Endothelial cell of umbilical vein (primary cell): Measurements from ENCODE around the gene PPP1CB. TPM values are rescaled to one million over a fixed set of nuclear protein-coding genes. Genes with fewer than 3 reads are reported as not detected.
A peak's percentile ranks its signal among the peaks of the same experiment; 100 is the strongest.

Experiments used
- BruUV-seq: library from RNA; stranded (reverse); fragments of 400-500 nt; replicated peaks from 2 replicates; lab custom pipeline; 2021; lab: Mats Ljungman, UMichigan
- CTCF ChIA-PET: fragments of 300-600, 350-600 bp; sonication (Branson Sonifier 250); formaldehyde crosslinking; loops from one replicate; lab custom pipeline; 2021; ENCODE audit warnings: antibody characterized with exemption, inconsistent platforms; lab: Charles Lee
- POLR2A ChIA-PET: fragments of 300-600, 350-600 bp; sonication (Branson Sonifier 250); formaldehyde crosslinking; loops from one replicate; lab custom pipeline; 2021; ENCODE audit warnings: antibody characterized with exemption, inconsistent platforms; lab: Charles Lee
- DNase-seq: peaks from one replicate; pipeline ENCODE4 v3.0.0-alpha.2; 2011; ENCODE audit warnings: low read depth, low spot score
- FAIRE-seq: peaks from 2 replicates; lab custom pipeline; 2011; peaks lifted over from hg19 to GRCh38; lab: Jason Lieb, UNC
- H2AFZ ChIP-seq: 2 replicates; pipeline ENCODE4 v1.6.0; 2012; ENCODE audit warnings: low read depth, low read length, control low read depth, inconsistent platforms
- H3K27ac ChIP-seq: 2 replicates; pipeline ENCODE4 v1.5.1; 2011; ENCODE audit warnings: low read depth, mild to moderate bottlenecking, control low read depth, low read length, moderate library complexity; ENCODE audit not compliant: insufficient read depth
- H3K27me3 ChIP-seq, 2 experiments: 2 replicates each; pipeline versions ENCODE4 v1.6.0 to v1.6.1; 2011; ENCODE audit warnings: low read length in 2 of 2, mixed read lengths in 1 of 2; ENCODE audit not compliant: control insufficient read depth in 2 of 2, insufficient read depth in 2 of 2
- H3K36me3 ChIP-seq, 2 experiments: 2 replicates in 1 of 2; 3 replicates in 1 of 2; pipeline ENCODE4 v1.5.1; 2011; ENCODE audit warnings: low read length in 2 of 2, mild to moderate bottlenecking in 1 of 2, moderate library complexity in 1 of 2; ENCODE audit not compliant: control insufficient read depth in 2 of 2, insufficient read depth in 2 of 2; ENCODE audit errors: extremely low read depth in 1 of 2
- H3K4me1 ChIP-seq: 3 replicates; pipeline ENCODE4 v1.5.1; 2011; ENCODE audit warnings: mild to moderate bottlenecking, low read length; ENCODE audit not compliant: control insufficient read depth, insufficient read depth; ENCODE audit errors: extremely low read depth
- H3K4me2 ChIP-seq: 2 replicates; pipeline ENCODE4 v1.6.1; 2011; ENCODE audit warnings: low read length, control low read depth, mixed read lengths; ENCODE audit not compliant: insufficient read depth
- H3K4me3 ChIP-seq, 3 experiments: fragments of 200-600 bp in 1 of 3; sonication (generic), shearing (Covaris generic) in 1 of 3; replicated peaks in 1 of 3; 2 replicates each; pipeline ENCODE4 v1.5.1; 2011 to 2016; ENCODE audit warnings: control low read depth in 3 of 3, low read length in 3 of 3, mild to moderate bottlenecking in 2 of 3, inconsistent platforms in 1 of 3, low read depth in 1 of 3, moderate library complexity in 1 of 3; ENCODE audit not compliant: insufficient read depth in 1 of 3
- H3K79me2 ChIP-seq: 2 replicates; pipeline ENCODE4 v1.6.0; 2012; ENCODE audit warnings: low read length, inconsistent platforms; ENCODE audit not compliant: control insufficient read depth, insufficient read depth
- H3K9ac ChIP-seq: replicated peaks from 2 replicates; pipeline ENCODE3; 2011; ENCODE audit warnings: low read length, control low read depth; ENCODE audit not compliant: insufficient read depth; ENCODE audit errors: extremely low read depth
- H3K9me1 ChIP-seq: replicated peaks from 3 replicates; pipeline ENCODE4 v1.6.0; 2011; ENCODE audit warnings: mild to moderate bottlenecking, low read length; ENCODE audit not compliant: control insufficient read depth, insufficient read depth; ENCODE audit errors: extremely low read depth
- H3K9me3 ChIP-seq: replicated peaks from 2 replicates; pipeline ENCODE4 v1.5.1; 2012; ENCODE audit warnings: low read length, inconsistent platforms; ENCODE audit not compliant: control insufficient read depth, insufficient read depth
- H4K20me1 ChIP-seq: replicated peaks from 2 replicates; pipeline ENCODE3; 2011; ENCODE audit warnings: mild to moderate bottlenecking, low read length; ENCODE audit not compliant: control insufficient read depth, insufficient read depth; ENCODE audit errors: extremely low read depth
- EZH2 ChIP-seq: IDR thresholded peaks from 2 replicates; pipeline ENCODE4 v1.6.1; 2012; ENCODE audit warnings: borderline replicate concordance, low read depth, mild to moderate bottlenecking, moderate library complexity, low read length, inconsistent platforms; ENCODE audit not compliant: severe bottlenecking
- FOS ChIP-seq: IDR thresholded peaks from 2 replicates; pipeline ENCODE4 v1.6.1; 2011; ENCODE audit warnings: mild to moderate bottlenecking, low read length, moderate library complexity, borderline replicate concordance; ENCODE audit not compliant: insufficient read depth
- GATA2 ChIP-seq: IDR thresholded peaks from 2 replicates; pipeline ENCODE4 v1.7.0; 2011; ENCODE audit warnings: low read depth, mild to moderate bottlenecking, moderate library complexity, mixed read lengths, low read length; ENCODE audit not compliant: insufficient read length, insufficient read depth
- JUN ChIP-seq: IDR thresholded peaks from 2 replicates; pipeline ENCODE4 v1.6.1; 2011; ENCODE audit warnings: borderline replicate concordance, low read depth; ENCODE audit not compliant: insufficient read length, insufficient read depth
- MYC ChIP-seq: IDR thresholded peaks from one replicate; pipeline ENCODE4 v1.6.1; 2011; ENCODE audit warnings: mild to moderate bottlenecking, low read depth, low read length
- POLR2A ChIP-seq: IDR thresholded peaks from 2 replicates; pipeline ENCODE4 v1.6.1; 2012; ENCODE audit warnings: low read depth, mild to moderate bottlenecking, control low read depth, low read length
- POLR2AphosphoS5 ChIP-seq: IDR thresholded peaks from 2 replicates; pipeline ENCODE4 v1.6.1; 2012; ENCODE audit warnings: low read depth, mild to moderate bottlenecking, control low read depth, low read length, moderate library complexity; ENCODE audit not compliant: insufficient read depth
- dilution Hi-C: fragments of 300-500 bp; cut with MboI; formaldehyde crosslinking; loops from one replicate; pipeline ENCODE4 v1.15.0; 2019; ENCODE audit warnings: low sequenced_read_pairs; ENCODE audit not compliant: extremely low pct_ligation_motif_present
- intact Hi-C: fragments of 100-400 bp; cut with micrococcal nuclease; formaldehyde crosslinking; loops from one replicate; pipeline ENCODE4 v1.10.0; 2022
- polyA plus RNA-seq, 4 experiments: library from polyadenylated mRNA; depleted of rRNA in 3 of 4; stranded (reverse) in 3 of 4; unstranded in 1 of 4; fragments of >200 nt; gene quantifications; 2 replicates each; pipeline versions ENCODE4 v1.2.1 to v1.2.3, GENCODE V29; 2011 to 2012; ENCODE audit warnings: missing spikeins in 1 of 4
- total RNA-seq: library from RNA; stranded (reverse); gene quantifications from 2 replicates; pipeline ENCODE4 v1.2.3, GENCODE V29; 2021
- TF ChIP-seq, protein P1 (sequence below): IDR thresholded peaks from 2 replicates; pipeline ENCODE4 v1.6.1; 2011; ENCODE audit not compliant: insufficient read depth, insufficient read length
- TF ChIP-seq, protein P2 (sequence below), 2 donors: IDR thresholded peaks; 1 replicate in 1 of 2; 2 replicates in 1 of 2; pipeline ENCODE4 v1.5.1; 2011; ENCODE audit warnings: low read length in 2 of 2, mild to moderate bottlenecking in 2 of 2, moderate library complexity in 2 of 2, control low read depth in 1 of 2, inconsistent platforms in 1 of 2, low read depth in 1 of 2; ENCODE audit not compliant: insufficient read depth in 1 of 2; ENCODE audit errors: extremely low read depth in 1 of 2

PPP1CB gene
- total and polyA plus RNA-seq, 2 donors (not counting 3 experiments of a cell fraction or from before 2014, with no cell fraction given): 29.8 to 163 TPM

DNA sequence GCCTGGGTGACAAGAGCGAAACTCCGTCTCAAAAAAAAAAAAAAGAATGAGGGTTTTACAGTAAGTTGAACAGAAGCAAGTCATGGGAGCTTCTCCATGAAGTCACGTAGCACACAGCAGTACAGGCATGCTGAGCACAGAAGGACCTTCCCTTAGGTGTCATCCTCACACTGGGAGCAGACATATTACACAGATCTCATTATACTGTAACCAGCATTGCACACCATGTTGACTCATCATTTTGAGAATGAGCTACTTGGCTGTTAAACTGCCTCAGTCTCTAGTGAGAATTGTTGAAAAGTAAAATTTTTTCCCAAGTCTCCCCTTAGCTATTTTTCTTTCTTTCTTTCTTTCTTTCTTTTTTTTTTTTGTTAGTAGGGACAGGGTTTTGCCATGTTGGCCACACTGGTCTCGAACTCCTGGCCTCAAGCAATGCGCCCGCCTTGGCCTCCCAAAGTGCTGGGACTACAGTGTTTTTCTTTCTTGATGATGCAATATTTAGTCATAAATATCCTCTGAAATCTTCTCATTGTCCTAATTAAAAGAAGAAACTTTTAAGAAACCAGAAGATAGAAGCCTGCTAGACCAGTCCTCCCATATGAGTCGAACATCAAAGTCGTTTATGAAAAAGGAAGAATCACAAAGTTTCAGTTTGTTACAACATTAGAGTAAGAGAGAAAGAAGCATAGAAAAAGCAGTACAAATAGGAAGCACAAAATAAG, 37.9 kb upstream of the PPP1CB start:
- Histone ChIP-seq H4K20me1 (no peaks in the 10 kb centered on the region), H3K36me3 (no peaks in the 10 kb centered on the region), H3K27me3 (peaks cover 0 to 2% of the 10 kb centered on the region in 2 experiments), H3K9ac (no peak overlapping the region), H2AFZ (no peak overlapping the region), H3K4me2 (no peak overlapping the region), H3K9me1 (no peaks in the 10 kb centered on the region), H3K79me2 (no peaks in the 10 kb centered on the region), H3K27ac (no peak overlapping the region), H3K4me1 (peaks cover 14% of the 10 kb centered on the region), H3K4me3 (no peak overlapping the region), H3K9me3 (no peaks in the 10 kb centered on the region)
- POLR2A ChIA-PET: no interaction called here
- CTCF ChIA-PET: interaction anchor here (0.7 kb wide), 1 partner anchor 120 kb away, joined by 4 read pairs; no protein-coding TSS in a partner anchor
- DNase-seq (no peak), FAIRE-seq (no peak)
- intact Hi-C loops (no loop called here), dilution Hi-C loops (no loop called here)
- no peak for TF ChIP-seq GATA2
- TF ChIP-seq POLR2AphosphoS5: no peak
- BruUV-seq: no TSS peak

DNA sequence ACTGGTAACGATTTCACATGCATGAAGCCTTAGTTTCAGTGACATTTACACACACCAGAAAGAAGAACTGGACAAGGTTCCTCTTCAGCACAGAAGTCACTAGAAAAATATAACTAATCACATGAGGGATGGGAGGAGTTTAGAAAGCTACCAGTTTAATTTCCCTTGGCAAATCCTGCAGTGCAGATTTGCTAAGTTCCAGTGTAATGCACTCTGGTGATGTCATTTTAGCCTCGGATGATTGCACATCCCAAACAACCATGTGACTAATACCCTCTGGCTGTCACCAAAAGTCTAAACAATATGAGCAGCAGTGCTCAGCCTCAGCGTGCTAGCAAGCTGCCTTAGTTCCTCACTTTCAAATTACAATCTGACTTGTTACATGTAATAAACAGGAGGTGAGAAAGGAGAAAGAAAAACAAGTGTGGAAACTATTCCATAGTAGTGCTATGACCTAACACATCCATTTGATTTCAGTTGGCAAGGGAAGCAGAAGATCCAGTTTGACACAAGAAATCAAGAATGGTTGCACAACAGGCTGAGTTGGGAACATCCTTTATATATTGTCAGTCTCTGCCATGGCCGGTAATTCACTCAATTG, 35.3 kb upstream of the PPP1CB start:
- H3K9me3 ChIP-seq: no peaks in the 10 kb centered on the region
- H4K20me1 ChIP-seq: no peaks in the 10 kb centered on the region
- peak overlapping the region; percentile 8 for H3K9ac ChIP-seq
- intact Hi-C loops (loop anchor here (2.0 kb wide), 2 partner anchors 34 to 54 kb away; partner anchors contain the start of gene PPP1CB), dilution Hi-C loops (no loop called here)
- H3K9me1 ChIP-seq: no peaks in the 10 kb centered on the region
- ChIA-PET CTCF (interaction anchor here (1.3 to 1.5 kb wide), 3 partner anchors 35 to 122 kb away, joined by 3 to 7 read pairs (median 4); partner anchors contain the start of gene PPP1CB), POLR2A (no interaction called here)
- peak overlapping the region; percentile 45 for H2AFZ ChIP-seq
- no peak for TF ChIP-seq POLR2AphosphoS5
- TF ChIP-seq, protein P1, sequence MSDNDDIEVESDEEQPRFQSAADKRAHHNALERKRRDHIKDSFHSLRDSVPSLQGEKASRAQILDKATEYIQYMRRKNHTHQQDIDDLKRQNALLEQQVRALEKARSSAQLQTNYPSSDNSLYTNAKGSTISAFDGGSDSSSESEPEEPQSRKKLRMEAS: peak; percentile 42
- peak; percentile 84 for TF ChIP-seq JUN
- no peak for TF ChIP-seq MYC
- peak; percentile 74 for TF ChIP-seq FOS
- no peak for TF ChIP-seq GATA2
- TF ChIP-seq, protein P2, sequence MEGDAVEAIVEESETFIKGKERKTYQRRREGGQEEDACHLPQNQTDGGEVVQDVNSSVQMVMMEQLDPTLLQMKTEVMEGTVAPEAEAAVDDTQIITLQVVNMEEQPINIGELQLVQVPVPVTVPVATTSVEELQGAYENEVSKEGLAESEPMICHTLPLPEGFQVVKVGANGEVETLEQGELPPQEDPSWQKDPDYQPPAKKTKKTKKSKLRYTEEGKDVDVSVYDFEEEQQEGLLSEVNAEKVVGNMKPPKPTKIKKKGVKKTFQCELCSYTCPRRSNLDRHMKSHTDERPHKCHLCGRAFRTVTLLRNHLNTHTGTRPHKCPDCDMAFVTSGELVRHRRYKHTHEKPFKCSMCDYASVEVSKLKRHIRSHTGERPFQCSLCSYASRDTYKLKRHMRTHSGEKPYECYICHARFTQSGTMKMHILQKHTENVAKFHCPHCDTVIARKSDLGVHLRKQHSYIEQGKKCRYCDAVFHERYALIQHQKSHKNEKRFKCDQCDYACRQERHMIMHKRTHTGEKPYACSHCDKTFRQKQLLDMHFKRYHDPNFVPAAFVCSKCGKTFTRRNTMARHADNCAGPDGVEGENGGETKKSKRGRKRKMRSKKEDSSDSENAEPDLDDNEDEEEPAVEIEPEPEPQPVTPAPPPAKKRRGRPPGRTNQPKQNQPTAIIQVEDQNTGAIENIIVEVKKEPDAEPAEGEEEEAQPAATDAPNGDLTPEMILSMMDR (IDR thresholded peaks at IDR 0.05; ENCODE audit: extremely low read depth in 1 of 2, insufficient read depth in 1 of 2, low read depth in 1 of 2, low read length in 2 of 2): no peak
- TF ChIP-seq EZH2: no peak
- no peak for TF ChIP-seq POLR2A
- H3K4me3 ChIP-seq: no peak overlapping the region
- H3K27me3 ChIP-seq: no peaks in the 10 kb centered on the region
- no TSS peak for BruUV-seq
- H3K79me2 ChIP-seq: no peaks in the 10 kb centered on the region
- peak overlapping the region; percentile 71 for H3K27ac ChIP-seq
- H3K4me2 ChIP-seq: peak overlapping the region; percentile 9
- peaks cover 14% of the 10 kb centered on the region for H3K4me1 ChIP-seq
- no peaks in the 10 kb centered on the region for H3K36me3 ChIP-seq
- peak; percentile 92 for FAIRE-seq
- peak; percentile 88 for DNase-seq
